ENCODE data around the gene SNAP23.

The SNAP23 gene

GRCh38 chr15:42495361-42496212 is at the start of gene SNAP23:
TSS of gene SNAP23 (plus strand) at chr15:42495634. CDS start at chr15:42511847, 16,213 bp downstream.
- peak within 1 kb of the TSS; percentile 98 for H3K4me3 ChIP-seq (ENCODE audit: low read depth, low read length)

GRCh38 chr15:42447599-42447998 is 47.8 kb upstream of the SNAP23 start:
- no peak overlapping the region for H3K4me3 ChIP-seq (ENCODE audit: low read depth, low read length)

- no peak overlapping the region for H3K4me3 ChIP-seq (ENCODE audit: low read depth, low read length)
These were observed 47.2 kb upstream of the SNAP23 start for GRCh38 chr15:42448281-42448680.

GRCh38 chr15:42449770-42450424 is 45.5 kb upstream of the SNAP23 start:
- no peak overlapping the region for H3K4me3 ChIP-seq (ENCODE audit: low read depth, low read length)

- H3K4me3 ChIP-seq (ENCODE audit: low read depth, low read length): no peak overlapping the region
These were observed 45.0 kb upstream of the SNAP23 start for GRCh38 chr15:42450425-42450790.

GRCh38 chr15:42453826-42454225 is 41.6 kb upstream of the SNAP23 start:
- no peak overlapping the region for H3K4me3 ChIP-seq (ENCODE audit: low read depth, low read length)

- H3K4me3 ChIP-seq (ENCODE audit: low read depth, low read length): no peak overlapping the region
These were observed 38.9 kb upstream of the SNAP23 start for GRCh38 chr15:42456531-42456930.

GRCh38 chr15:42456971-42457370 is 38.5 kb upstream of the SNAP23 start:
- no peak overlapping the region for H3K4me3 ChIP-seq (ENCODE audit: low read depth, low read length)

- no peak overlapping the region for H3K4me3 ChIP-seq (ENCODE audit: low read depth, low read length)
These were observed 37.7 kb upstream of the SNAP23 start for GRCh38 chr15:42457445-42458442.

GRCh38 chr15:42461261-42461660 is 34.2 kb upstream of the SNAP23 start:
- H3K4me3 ChIP-seq (ENCODE audit: low read depth, low read length): no peak overlapping the region

- H3K4me3 ChIP-seq (ENCODE audit: low read depth, low read length): no peak overlapping the region
These were observed 29.7 kb upstream of the SNAP23 start for GRCh38 chr15:42465520-42466259.

GRCh38 chr15:42471002-42471401 is 24.4 kb upstream of the SNAP23 start:
- H3K4me3 ChIP-seq (ENCODE audit: low read depth, low read length): no peak overlapping the region

- H3K4me3 ChIP-seq (ENCODE audit: low read depth, low read length): no peak overlapping the region
These were observed 20.6 kb upstream of the SNAP23 start for GRCh38 chr15:42474827-42475226.

GRCh38 chr15:42482701-42483100 is 12.7 kb upstream of the SNAP23 start:
- H3K4me3 ChIP-seq (ENCODE audit: low read depth, low read length): no peak overlapping the region

- no peak overlapping the region for H3K4me3 ChIP-seq (ENCODE audit: low read depth, low read length)
These were observed 11.8 kb upstream of the SNAP23 start for GRCh38 chr15:42483677-42484076.

GRCh38 chr15:42490291-42490670 is 5.2 kb upstream of the SNAP23 start:
- peak overlapping the region; percentile 87 for H3K4me3 ChIP-seq (ENCODE audit: low read depth, low read length)

- peak within 1 kb of the TSS; percentile 87 for H3K4me3 ChIP-seq (ENCODE audit: low read depth, low read length)
These were observed 4.5 kb upstream of the SNAP23 start, which contains the start of gene ZNF106 for GRCh38 chr15:42490671-42491538. TSS of gene ZNF106 (minus strand) at chr15:42491141. CDS start at chr15:42472289, 18,852 bp downstream.

- peak overlapping the region; percentile 87 for H3K4me3 ChIP-seq (ENCODE audit: low read depth, low read length)
These were observed 3.8 kb upstream of the SNAP23 start for GRCh38 chr15:42491539-42492225.

- H3K4me3 ChIP-seq (ENCODE audit: low read depth, low read length): no peak overlapping the region
These were observed 1.8 kb upstream of the SNAP23 start for GRCh38 chr15:42493679-42494078.

Measured in iPS-11a (cell line).